Stimulated activated CD4-positive, alpha-beta T cell treated with anti-CD3 and anti-CD28 coated beads, Interleukin-4, amount 100 ng/mL, for 48 hours (primary cell): Measurements from ENCODE around the gene MPND.

Source experiments
- DNase-seq, 2 donors: peaks; one replicate each; pipeline ENCODE4 v3.0.0-alpha.2; 2020; ENCODE audit warnings: low read depth in 2 of 2

The MPND gene

DNA sequence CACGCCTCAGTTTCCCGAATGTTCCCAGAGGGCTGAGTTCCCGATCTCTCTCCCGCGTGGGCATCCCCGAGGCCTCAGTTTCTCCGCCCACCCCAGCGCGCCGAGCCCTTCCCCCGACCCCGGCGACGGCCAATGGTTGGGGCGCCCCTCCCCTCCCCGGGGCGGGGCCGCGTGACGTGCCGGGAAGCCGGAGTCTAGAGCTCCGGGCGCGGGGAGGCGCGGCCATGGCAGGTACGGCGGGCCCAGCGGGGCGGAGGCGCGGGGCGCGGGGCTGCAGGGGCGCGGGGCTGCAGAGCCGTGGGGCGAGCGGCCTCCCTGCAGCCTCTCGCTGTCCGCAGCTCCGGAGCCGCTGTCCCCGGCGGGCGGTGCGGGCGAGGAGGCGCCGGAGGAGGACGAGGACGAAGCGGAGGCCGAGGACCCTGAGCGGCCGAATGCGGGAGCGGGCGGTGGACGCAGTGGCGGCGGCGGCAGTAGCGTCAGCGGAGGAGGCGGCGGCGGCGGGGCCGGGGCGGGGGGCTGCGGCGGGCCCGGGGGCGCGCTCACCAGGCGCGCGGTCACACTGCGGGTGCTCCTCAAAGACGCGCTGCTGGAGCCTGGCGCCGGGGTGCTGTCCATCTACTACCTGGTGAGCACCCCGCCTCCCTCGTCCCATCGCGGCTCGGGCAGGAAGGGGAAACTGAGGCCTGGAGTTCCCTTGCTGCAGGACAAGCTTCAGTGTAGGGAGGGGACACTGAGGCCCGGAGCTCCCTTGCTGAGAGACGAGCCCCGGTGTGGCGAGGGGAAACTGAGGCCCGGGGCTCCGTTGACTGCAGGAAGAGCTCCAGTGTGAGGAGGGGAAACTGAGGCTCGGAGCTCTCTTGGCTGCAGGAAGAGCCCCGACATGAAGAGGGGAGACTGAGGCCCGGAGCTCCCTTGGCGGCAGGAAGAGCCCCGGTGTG lies at the start of gene MPND:
MPND (plus strand) TSS at position 193 of the 938 bp plus-strand sequence; CDS start at position 225, 32 bp downstream.
- peak; percentile 88 to 93 for DNase-seq

DNA sequence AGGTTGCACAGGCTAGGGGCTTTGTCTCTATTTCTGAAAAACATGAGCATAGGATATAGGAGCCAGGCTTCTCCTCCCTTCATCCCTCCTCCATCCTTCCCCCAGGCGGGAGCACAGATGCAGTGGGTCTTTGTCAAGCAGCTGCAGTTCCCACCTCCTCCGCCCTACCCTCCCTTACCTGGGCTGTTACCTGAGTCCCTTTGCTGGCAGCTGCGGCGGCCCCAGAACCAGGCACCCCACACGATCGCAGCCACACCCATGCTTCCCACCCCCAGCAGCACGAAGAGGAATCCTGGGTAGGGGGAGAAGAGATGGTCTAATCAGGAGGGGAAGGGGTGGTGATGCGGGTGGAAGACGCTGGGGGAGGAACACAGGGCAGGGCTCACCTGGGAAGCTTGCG lies 49.0 kb upstream of the MPND start:
- no peak for DNase-seq

- DNase-seq = no peak
Observed at GRCh38 chr19:4295972-4296771, 47.2 kb upstream of the MPND start.

GRCh38 chr19:4297901-4298809 lies 45.2 kb upstream of the MPND start:
- no peak for DNase-seq

DNA sequence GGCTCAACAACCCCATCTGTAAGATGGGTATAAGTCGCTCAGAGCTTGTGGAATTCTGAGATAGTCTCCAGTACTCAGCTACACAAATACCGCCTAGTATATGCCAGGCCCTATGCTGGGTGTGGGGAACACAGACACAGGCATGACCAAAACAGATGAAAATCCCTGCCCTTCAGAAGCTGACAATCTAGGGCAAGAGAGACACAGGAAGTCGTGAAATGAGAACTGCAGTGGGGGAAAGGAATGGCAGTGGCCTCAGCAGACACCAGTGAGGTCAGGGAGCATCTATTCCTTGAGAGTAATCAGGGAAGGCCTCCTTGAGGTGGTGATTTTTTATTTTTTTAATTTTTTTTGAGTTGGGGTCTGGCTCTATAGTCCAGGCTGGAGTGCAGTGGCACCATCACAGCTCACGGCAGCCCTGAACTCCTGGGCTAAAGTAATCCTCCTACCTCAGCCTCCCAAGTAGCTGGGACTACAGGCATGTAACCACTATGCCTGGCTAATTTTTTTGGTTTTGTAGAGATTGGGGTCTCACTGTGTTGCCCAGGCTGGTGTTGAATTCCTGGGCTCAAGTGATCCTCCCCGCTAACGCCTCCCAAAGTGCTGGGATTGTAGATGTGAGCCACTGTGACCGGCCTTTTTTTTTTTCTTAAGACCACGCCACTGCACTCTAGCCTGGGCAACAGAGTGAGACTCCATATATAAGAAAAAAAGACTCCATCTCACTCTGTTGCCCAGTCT lies 44.4 kb upstream of the MPND start:
- no peak for DNase-seq

- no peak for DNase-seq
Observed at GRCh38 chr19:4300589-4300988, 42.8 kb upstream of the MPND start.

DNA sequence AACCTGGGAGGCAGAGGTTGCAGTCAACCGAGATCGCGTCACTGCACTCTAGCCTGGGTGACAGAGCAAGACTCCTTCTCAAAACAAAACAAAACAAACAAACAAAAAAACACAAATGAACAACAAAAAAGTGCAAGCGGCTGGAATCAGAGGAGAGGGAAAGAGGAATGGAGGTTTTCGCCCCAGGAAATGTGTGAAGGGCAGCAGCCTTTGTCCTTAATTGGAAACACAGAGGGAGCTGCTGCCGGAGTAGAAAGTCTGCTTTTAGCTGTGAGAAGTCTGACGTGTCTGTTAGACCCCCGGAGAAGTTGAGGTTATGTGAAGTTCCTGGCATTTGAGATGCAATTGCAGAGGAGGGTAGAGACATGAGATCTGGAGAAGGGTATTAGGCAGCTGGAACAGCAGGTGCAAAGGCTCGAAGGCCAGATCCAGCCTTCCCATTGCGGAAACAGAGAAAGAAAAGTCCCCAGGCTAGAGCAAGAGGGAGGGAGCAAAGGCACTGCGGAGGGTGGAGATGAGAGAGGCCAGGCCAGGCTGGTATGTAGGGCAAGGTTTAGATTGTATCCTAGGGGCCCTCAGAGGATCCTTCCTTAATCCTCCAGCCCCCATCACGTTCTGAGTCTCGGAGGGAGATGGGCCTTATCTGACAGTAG lies 41.6 kb upstream of the MPND start:
- no peak for DNase-seq

GRCh38 chr19:4302243-4302640 lies 41.1 kb upstream of the MPND start, which contains the start of gene TMIGD2:
Gene TMIGD2, minus strand, starts transcription at chr19:4302389. Its CDS starts 4 bp downstream, at chr19:4302385.
- DNase-seq = no peak

DNA sequence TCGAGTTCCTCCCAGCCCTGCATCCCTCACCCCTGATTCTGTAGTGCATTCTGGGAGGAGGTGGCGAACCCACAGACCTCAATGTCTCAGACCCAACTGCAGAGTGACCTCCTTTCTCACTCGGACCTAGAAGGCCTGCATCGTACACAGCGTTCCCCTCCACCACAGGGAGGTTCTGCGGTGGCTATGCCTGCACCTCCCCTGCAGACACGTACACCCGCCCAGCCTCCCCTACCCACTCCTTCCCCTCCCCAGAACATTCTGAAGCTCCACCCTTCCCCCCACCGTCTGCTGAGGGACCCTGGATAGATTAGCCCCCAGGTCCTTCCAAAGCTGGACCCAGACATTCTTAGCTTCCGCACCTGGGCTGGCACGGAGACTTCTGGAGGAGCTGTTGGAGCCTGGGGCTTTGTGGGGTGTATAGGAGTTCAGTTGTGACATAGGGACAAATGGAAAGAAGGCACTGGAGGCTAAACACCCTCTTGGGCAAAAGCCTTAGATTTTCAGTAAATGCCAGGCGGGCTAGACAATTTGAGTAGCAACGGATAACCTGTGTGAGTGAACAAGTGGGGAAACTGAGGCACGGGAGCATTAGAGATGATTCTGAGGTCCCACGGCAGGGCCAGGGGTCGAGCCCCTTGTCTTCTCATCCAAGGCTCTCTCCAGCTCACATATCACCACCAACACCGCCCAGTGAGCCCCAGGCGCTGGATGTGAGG lies 39.4 kb upstream of the MPND start:
- DNase-seq = no peak

DNA sequence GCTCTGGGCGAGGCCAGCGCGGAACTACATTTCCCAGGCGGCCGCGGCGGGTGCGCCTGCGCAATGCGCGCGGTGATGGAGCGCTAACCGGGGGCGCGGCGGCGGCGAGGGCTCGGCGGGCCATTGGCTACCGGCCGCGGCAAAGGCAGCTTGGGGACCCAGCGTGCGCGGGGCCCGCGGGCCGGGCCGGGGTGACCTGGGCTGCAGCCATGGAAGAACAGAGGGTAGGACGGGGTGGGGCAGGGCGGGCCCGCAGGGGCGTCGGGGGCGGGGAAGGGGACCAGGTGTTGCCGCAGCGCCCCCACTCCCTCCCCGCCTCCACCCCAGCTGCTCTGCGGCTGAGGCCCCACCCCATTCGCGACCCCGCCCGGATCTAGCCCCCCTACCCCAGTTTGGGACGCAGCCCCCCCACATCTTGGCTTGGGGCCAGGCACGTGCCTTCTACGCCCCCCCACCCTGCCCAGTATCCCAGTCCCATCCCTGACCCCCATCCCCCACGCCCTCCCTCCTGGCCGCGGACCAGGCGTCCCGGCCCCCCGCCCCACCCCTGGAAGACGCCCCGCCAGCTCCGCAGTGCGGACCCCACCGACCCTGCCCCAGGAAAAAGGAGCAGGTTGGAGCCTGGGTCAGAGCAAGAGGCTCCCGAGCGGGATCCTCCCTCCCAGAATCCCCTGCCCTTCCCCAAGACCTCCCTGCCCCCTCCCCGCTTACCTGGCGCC lies 38.7 kb upstream of the MPND start, which contains the start of gene FSD1:
FSD1 (plus strand) TSS at position 61 of the 719 bp plus-strand sequence; CDS start at position 210, 149 bp downstream.
- DNase-seq = peak; percentile 71 to 77

DNA sequence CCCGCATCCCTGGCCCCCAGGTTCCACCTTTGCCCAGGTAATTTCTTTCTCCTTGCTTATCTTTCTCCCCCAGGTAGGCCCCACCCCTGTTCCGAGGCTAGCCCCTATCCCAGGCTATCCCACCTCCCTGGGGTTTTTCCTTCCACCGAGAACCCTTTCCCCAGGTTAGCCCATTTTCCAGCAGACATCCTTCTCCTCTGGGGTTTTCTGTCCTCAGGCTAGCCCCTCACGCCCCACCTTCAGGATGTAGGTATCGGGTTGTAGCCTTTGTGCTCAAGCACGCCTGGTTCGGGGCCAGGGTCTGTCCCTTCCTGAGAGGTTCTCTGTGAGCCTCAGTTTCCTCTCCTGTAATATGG lies 38.1 kb upstream of the MPND start:
- DNase-seq = no peak

DNA sequence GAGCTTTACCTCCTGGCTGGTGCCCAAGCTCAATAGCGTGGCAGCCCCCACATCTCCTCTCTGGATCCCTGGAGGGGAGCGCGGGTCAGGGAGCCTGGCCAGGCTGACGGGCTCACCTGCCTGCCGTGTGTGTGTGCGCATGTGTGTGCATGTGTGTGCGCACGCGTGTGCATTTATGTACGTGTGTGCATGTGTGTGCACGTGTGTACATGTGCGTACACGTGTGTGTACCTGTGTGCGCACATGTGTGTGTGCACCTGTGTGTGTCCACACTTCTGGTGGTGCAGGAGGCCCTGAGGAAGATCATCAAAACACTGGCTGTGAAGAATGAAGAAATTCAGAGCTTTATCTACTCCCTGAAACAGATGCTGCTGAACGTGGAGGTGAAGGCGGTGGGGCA lies 37.7 kb upstream of the MPND start:
- no peak for DNase-seq

DNA sequence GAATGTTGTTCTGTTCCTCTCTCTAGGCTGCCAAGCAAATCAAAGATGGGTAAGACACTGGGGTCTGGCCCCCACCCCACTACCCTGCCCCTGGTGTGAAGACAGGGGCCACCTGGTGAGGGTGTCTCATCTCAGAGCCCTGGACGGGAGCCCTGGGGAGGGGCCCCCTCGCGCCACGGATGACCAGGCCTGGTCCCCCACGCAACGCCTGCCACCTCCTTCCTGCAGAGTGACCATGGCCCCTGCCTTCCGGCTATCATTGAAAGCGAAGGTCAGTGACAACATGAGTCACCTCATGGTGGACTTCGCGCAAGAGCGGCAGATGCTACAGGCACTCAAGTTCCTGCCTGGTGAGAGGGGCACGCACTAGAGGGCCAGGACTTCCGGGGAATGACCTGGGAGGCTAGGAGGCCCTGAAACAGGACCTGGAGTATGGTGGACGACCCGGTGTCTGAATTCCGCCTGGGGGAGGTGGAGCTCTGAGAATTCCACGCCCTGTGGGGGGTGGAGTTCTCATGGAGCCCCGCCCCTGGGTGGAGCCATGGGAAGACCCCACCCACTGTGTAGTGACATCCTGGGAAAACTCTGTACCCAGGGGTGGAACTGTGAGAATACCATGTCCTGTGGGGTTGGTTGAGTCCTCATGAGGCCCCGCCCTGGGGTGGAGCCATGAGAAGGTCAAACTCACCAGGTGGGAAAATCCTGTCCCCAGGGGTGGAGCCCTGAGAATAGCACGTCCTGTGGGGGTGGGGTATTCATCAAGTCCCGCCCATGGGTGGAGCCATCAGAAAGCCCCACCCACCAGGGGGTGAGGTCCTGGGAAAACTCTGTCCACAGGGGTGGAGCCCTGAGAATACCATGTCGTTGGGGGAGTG lies 32.9 kb upstream of the MPND start:
- no peak for DNase-seq

GRCh38 chr19:4313847-4314490 lies 29.4 kb upstream of the MPND start:
- no peak for DNase-seq

GRCh38 chr19:4316956-4317355 lies 26.4 kb upstream of the MPND start:
- DNase-seq = no peak

- no peak for DNase-seq
Observed at GRCh38 chr19:4318460-4318859, 24.9 kb upstream of the MPND start.

GRCh38 chr19:4319067-4319718 lies 24.2 kb upstream of the MPND start:
- DNase-seq = no peak
